NCI-H524 (cell line): Measurements from ENCODE around the gene SLC14A1.
"Not testable (repeated sequence)": the region's sequence is repeated elsewhere in the genome, so short reads cannot be mapped to it uniquely, and the experiment has no call there.

ENCODE experiments used
- DNase-seq, 2 experiments: peaks; one replicate each; lab custom pipeline; 2025; lab: John Stamatoyannopoulos, UW

SLC14A1 gene

DNA sequence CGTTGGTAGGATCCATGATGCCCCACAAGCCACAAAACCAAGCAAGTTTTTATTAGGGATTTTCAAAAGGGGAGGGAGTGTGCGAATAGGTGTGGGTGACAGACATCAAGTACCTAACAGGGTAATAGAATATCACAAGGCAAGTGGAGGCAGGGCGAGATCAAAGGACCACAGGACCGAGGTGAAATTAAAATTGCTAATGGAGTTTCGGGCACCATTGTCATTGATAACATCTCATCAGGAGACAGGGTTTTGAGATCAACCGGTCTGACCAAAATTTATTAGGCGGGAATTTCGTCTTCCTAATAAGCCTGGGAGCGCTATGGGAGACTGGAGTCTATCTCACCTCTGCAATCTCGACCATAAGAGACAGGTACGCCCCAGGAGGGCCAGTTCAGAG, 33.7 kb downstream of the SLC14A1 start:
- not testable (repeated sequence) for DNase-seq

DNA sequence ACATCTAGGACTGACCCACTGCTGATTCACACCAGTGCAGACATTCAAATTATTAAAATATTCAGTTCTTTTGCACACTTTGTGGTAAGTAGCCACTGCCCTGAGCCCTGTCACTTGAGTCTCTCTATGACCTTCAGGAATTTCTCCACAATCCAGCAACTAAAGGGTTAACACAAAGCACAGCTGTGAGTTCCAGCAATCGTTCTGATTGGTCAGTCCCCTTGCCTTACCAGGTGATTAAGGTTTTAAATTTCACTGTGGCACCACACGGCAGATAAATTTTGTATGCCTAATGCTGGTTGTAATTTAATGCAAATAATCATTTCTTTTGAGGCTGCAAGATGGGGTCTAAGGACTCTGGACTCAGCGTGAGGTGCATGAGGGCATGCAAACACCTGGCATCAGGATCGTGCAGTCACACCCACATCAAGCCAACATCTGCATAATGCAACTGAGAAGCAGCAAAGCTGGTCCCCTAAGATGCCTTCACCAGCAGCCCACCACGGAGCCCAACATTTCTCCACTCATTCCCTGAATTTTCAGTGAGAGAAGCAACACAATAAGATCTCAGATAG, 36.6 kb downstream of the SLC14A1 start:
- DNase-seq = peak in 1 of 2 experiments; percentile 42

DNA sequence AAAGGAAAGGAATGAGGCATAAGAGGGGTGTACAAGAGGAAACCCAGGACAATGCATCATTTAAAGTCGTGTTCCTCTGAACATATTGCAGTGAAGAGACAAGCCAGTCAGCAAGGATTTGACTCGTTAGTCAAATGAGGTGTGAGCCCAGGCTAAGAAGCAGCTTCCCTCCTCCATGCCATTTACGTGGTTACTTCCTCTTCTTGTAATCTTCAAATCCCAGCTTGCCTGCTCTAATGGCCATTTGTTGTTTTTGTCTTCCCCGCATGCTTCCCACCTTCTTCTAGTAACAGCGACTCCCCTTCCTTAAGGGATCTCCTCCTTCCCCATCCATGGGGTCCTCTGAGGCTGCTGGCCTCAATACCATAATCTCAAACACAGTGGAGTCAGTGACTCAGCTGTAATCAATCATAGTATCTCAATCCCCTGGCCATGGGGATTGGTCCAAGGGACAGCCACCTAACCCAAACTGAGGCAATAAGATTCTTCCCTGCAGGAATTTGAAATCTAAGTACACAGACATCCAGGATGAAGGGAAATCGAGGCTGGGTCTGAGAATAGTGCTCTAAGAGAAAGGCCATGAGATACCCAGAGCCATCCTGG, 37.6 kb downstream of the SLC14A1 start:
- peak in 1 of 2 experiments; percentile 8 for DNase-seq

DNA sequence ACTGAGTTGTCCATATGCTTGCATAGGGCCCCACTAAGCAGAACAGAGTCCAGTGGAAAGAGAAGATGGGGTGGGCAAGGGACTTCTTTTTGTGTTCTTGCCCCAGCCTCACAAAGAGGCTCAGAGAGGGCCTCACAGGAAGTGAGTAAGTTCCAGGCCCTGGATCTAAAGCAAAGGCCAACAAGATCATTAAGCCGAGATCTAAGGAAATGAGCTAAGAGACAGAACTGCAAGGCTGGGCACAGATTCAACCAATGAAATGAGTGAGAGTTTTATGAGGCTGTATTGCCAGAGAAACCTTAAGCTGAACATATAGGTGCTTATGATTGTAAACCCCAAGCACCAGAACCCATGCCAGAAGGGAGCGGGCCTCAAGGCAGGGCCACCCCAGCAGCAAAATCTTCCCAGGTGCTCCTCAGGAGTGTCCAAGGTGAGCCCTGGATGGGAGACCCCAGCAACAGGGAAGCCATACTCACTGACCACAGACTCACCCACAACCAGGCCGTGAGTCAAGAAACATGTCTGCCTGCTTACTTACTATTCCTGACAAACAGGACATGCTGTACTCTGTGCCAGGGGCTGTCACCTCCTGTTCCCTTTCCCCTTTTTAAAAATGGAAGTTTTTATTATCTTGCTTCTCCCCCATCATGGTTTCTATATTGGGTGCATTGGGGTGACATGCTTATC, 40.2 kb downstream of the SLC14A1 start:
- DNase-seq = no peak

DNA sequence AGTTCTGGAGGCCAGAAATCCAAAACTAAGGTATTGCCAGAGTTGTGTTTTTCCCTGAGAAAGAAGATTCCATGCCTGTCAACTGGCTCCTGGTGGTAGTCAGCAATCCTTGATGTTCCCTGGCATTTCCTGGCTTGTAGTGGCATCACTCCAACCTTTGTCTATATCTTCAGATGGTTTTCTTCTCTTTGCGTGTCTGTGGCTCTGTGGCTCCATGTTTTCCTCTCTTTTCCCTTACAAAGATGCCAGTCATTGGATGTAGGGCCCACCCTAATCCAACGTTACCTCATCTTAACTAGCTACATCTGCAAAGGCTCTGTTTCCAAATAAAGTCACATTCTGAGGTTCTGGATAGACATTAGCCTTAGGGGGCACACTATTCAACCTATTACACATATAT, 41.8 kb downstream of the SLC14A1 start:
- no peak for DNase-seq

DNA sequence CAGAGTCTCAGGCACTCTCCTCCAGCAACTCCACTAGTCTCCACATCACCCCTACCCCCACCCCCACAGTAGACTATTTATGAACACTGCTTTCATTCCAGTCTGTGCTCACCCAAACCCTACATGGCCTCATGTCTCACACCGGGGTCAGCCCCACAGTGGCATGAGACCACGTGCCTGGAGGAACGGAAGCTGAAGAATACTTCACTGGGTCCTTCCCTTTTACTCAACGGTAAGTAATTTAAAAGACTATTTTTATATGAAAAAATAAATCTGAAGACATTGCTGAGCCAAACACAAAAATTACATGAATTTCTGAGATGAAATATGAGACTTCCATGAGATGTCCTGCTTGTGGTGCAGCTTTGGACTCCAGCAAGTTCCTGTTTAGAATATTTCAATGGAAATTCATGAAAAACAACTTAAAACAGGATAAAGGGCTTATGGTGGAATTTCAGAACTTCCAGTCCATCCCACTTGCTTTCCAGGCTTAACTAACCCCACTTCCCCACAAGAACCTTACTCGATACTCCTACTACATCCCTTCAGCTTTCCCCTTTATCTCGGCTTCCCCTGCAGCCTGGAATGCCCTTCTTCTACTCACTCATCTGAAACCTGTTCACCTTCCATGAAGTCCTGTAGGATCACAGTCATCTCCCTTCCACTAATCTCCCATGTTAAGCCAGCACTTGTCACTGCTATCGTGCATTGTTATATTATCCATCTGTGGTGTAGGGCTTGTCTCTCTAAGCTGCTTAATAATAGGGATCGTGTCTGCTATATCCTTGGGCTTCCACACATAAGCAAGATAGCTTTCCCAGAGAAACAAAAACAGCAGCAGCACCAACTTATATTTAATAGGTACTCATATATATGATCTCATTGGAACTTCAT, 47.9 kb downstream of the SLC14A1 start:
- DNase-seq = peak in 1 of 2 experiments; percentile 45

DNA sequence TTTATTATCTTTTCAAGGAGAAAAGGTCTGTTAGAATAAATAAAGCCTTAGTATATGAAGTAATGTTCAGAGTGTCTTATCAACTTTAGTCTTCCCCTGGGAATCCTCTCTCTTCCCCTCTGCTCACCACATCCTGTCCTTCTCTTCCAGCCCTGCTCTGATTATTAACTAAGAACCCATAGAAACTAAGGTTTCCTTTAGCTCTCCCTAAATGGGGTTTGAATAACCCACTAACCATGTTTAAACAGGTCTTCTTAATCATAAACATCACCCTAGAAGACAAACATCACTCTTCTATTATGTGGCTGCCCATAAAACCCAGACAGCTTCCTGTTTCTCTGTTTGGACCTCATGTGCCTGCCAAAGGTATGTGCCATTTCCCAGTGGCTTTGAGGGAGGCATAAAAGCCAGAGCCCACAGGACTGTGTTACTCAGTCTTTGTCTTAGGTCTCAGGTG, 50.1 kb downstream of the SLC14A1 start:
- DNase-seq = no peak

DNA sequence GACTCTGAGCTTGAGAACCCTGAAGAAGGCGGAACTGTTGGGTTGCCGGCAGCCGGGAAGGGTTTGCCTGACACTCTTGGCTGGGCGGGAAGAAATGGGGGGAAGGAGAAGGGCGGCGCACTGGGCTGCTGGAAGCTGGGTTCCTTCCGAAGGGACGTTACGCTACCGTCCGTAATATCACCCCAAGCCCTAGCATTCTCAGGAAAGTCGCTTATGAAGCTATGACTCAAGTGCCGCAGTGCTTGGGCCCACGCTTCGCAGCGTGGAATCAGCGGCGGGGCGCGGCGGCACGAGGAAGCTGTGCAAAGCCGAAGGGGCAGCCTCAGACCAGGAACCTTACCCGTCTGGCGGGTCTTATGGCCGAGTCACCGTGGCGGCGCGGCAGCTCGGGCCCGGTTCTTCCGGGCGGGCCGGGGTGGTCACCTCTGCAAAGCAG, 51.3 kb downstream of the SLC14A1 start:
- peak; percentile 46 to 74 for DNase-seq

DNA sequence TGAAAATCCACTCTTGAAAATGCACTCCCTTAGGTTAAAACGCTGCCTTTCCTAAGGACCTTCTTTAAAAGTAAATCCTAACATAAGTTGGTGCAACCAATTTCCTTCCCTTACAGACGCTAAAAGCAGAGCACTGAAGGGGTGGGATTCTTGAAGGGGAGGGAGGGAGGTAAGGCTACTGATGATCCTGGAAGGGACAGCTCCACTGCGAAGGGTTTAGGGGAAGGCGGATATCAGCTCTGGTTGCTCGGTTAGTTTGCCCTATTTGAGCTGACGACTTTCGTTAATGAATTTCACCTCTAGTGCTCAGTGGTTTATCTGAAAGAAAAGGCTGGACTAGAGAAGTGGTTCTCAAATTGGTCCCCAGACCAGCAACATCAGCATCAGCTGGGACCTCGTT, 51.8 kb downstream of the SLC14A1 start:
- no peak for DNase-seq

DNA sequence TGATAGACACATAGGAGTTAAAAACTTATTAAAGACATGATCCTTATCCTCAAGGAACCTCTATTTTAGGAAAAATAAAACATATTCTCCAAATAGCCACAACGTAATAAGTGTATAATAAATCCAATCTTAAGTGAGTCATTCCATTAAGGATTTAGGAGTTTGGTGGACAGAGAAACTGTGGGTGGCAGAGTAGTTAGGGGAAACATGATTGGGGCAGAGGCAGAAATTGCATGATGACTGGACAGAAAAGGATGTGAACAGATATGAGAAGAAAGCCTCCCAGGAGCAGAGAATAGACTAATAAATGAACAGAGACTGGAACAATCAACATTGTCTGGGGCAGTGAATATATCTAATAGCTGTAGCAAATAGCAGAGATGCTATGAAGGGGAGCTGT, 53.4 kb downstream of the SLC14A1 start:
- DNase-seq = no peak

DNA sequence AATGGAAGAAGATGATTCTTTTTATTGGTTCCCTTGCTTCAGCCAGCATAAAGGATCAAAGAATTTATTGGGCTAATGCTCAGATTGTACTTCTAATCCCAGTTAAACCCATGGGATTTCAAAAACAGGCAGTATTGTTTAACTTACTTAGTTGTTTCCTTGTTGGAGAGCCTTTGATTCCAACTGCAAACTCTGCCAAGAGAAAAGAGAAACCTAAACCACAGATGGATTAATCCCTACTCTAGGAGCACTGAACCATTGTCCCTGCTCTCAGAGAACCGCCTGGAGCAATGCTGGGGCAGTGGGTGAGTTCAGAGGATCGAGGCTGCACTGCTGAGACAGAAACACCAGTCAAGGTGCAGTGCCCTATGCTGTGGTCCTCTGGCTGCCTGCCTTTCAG, 56.6 kb downstream of the SLC14A1 start:
- DNase-seq = no peak

DNA sequence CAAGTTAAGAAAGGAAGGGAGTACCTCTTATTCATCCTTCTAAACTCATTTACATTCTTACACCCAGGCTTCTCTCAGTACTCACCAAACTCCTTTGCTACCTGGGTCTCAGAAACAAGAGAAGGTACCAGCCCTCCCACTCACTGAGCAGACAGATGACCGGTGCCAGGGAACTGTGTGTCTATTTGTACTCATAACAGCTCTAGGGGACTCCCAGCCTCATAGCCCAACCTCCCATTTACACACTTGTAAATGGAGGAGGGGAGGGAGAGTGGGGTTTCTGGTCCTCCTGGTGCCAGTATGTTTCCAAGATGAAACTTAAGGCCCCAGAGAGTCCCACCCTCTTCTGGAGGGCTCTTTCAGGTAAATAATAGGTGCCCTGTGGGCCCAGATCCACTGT, 58.7 kb downstream of the SLC14A1 start:
- DNase-seq = no peak

DNA sequence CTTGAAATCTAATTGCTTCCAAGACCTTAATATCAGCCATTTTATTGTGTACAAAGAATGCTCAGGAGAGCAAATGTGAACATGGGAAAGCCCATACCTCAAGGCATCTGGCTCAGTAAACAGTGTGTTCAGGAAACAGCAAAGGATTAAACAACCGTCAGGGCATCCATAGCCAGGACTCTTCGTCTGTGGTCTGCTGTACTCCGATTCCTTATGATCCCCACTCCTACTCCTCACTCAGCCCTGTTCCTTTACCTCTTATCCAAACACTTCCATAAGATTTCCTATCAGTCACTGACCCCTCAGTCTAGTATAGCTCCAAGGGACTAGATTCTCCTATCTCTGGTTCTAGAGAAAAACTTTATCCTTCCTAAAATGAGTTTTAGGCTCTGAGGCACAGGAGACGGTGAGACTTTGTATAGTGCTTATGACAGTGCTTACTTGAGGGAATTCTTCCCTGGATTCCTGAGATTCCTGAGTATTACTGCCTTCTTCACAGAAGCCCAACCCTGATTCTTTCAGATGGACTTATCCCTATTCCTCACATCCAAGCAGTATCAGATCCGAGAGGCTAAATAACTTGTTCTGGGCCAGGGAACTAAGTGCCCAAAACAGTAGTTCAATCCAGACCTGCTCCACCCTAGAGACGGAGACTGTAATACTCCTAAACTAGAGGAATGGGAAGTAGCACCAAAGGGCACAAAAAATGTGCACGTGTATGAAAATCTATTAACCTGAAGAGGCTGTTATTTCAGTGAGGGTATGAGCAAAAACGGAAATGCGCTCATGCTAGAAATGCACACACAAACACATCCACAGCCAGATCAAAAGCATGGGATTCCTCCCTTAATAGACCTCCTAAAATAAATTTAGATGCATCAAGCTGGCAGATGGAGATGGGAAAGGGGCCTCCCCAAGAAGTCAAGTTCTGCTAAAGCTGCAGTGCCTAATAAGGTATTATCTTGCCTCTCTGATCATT, 59.4 kb downstream of the SLC14A1 start:
- DNase-seq = no peak

DNA sequence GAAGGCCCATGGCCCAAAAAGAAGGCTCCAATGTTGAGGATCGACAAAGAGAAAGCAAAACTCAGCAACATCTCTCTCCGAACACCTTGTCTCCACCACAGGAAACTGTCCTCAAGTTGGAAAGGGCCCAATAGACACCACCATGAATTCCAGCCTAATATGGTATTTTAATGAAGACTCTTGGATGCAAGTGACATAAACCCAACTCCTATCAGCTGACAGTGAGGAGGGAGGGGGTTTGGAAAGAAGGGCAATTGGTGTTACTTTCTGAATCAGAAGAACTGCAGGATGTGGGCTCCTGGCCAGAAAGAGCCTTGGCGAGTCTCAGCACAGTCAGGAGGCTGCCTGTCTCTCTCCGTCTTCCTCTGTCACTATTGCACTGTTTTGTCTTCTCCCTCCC, 61.2 kb downstream of the SLC14A1 start:
- no peak for DNase-seq

DNA sequence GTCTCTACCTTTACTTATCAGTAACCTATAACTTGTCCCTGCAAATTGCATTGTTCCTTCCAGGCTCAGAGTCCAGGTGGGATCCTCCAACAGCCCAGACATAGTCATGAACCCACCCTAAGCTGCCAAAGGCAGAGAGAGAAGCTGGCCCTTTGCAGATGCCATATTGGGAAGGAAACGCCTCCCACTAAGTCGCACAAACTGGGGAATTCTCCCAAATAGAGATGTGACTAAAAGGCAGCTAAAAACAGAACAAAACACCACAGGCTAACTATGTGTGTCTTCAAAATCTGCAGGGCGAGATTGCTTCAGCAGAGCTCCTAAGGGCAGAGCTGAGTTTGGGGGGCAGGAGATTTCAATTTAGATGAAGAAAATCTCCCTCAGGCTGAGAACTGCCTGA, 63.0 kb downstream of the SLC14A1 start:
- DNase-seq = no peak

DNA sequence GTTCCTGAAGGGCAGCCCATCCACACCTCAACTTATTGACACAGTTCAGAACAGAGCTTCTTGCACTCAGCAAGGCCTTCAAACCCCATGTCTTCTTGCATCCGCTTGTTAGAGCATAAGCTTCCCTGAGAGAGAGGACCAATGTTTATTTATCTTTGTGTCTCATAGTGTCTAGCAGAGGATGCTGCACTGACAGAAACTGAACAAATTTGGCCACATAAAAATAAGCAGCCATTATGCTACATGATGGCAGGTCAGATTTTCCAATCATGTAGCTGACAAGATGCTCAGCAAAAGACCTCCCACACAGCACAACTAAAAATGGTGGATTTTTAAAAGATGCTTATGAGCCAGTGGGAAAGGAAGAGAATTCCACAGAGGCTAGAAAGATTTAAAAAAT, 63.4 kb downstream of the SLC14A1 start:
- DNase-seq = no peak

DNA sequence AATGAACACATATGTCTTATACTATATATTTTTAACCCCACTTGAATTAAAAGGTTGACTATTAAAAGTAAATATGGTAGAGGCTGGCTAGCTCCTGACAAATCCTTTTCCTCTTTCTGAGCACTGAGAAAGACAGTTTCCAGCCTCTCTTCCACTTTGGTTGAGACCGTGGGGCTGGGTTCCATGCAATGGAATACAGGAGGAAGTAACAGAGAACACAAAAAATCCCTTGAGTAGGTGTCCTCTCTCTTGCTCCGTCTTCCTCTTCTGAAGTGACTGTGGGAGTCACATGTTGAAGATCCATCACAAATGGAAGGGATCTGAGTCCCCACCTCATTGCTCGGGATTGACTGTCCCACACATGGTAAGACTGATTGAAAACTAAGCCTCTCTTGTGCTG, 64.9 kb downstream of the SLC14A1 start:
- DNase-seq = no peak

DNA sequence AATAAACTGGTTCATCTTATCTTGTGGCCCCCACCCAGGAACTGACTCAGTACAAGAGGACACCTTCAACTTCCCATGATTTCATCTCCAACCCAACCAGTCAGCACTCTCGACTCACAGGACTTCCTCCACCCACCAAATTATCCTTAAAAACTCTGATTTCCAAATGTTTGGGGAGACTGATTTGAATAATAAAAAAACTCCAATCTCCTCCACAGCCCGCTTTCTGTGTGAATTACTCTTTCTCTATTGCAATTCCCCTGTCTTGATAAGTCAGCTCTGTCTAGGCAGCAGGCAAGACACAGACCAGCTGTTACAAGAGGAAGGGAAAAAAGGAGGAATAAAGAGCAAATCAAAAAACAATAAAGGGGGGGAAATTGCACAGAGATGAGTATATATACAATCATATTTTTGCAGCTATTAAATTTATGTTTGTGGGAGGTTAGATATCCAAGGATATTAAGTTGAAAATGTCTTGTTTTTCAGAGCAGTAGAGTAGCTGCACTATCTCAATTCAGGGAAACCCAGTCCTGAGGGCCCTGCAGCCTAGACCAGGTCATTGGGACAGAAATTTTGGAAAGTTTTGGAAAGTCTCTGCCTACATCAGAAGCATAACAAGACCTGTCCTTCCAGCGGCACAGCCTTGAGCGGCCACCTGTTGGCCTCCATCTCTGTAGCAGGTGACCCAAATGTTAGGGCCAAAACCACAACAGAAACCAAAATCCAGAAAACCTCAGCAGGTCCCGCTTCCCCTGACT, 68.7 kb downstream of the SLC14A1 start:
- DNase-seq = no peak

DNA sequence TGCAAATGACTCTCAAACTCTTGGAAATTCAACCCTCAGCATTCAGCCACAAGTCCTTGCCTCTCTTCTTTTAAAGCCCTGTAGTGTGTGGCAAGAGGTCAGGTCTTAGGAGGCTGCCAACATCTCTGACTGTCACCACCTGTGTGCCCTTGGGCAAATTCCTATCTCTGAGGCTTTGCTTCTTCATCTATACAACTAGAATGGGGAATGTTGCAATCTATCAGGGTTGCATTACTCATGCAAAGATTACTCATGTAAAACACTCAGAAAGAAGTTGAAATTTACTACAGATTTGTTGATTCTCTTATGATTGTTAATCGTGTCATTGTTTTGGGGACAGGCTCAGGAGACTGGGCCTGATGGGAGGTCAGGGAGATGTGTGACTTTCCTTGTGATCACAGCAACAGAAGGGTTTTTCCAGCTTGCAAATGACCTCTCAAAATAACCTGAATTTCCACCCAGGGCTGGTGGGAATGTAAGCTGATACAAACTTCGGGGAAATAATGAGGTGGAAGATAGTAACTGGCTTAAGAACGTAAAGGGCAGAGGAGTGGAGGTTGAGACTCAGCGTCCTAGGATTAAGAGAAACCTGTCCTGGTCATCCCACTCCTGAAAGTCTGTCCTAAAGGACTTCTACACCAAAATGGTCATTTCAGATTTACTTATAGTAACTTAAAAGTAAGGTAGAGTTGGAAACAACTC, 69.4 kb downstream of the SLC14A1 start:
- DNase-seq = no peak
